ENCODE results near the gene RASGEF1C.

The RASGEF1C gene

DNA sequence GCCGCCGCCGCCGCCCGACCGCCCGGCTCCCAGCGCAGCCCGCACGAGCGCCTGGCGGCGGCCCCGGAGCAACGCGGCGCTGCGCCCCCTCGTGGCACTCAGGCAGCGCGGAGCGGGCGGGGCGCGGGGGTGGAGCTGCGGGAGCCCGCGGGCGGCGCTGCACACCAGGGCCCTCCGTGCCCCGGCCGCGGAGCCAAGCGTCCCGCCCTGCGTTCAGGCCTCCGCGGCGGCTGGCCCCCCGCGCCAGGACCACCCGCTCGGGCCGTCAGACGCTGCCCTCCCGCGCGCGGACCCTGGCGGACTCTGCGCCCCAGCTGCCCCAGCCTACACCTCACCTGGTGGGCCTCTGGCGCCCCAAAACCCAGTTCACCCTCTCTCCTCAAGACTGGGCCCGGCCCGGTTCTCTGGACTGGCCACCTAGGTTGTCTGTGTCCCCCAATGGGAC lies at the start of gene RASGEF1C:
Gene RASGEF1C (minus strand): TSS at position 75 of the 445 bp plus-strand sequence. CDS start 71,159 bp downstream, outside the sequence.
- no peak for FAIRE-seq

DNA sequence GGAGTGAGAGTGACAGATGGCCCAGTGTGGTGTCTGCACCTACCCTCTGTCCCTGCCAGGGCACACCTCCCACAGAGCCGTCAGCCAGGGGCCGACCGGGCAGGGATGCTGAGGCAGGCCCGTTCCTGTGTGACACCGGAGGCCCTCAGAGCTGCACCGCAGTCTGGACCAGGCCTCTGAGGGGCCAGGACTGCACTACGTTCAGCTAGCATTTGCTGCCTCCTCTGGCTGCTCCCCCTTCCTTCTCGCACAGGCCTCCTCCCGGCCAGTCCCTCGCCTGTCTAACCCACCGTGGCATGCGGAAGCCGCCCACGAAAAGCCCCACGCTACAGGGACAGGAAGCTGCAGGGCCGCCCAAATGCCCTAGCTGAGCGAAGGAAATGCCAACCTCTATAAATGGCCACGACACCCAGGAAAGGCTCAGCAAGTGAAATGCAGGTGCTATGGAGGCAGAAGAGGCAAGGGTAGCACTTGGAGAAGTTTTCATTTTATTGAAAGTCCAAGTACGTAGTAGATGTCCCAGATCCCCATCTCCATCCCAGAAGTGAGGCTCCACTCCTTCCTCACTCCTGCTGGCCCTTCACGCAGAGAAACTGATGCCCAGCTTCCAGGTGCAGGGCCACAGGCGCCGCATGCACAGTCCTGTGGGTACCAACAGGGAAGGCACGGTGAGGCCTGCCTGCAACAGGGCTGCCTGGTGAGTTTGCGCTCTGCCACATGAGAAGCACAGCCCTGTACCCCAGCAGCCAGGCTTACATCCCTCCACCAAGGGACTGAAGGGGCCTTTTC lies 44.2 kb upstream of the RASGEF1C start:
- FAIRE-seq, result no peak

DNA sequence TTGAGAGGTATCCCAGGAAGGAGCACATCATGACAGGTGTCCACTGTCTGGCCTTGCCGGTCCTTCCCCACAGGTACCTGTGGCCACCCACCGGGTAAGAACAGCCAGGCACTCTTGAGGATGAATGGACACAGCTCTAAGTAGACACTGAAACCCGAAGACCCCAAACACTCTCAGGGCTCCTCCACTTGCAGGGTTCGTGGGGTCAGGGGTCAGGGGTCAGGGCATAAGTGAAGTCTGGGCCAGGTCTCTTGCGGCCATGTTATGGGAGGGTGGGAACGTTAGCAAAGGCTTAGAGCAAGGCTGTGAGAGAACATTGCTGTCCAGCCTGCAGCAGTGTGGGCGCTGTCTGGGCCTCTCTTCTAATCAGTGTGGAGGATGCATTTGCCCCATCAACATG lies 42.9 kb upstream of the RASGEF1C start:
- FAIRE-seq, result no peak

DNA sequence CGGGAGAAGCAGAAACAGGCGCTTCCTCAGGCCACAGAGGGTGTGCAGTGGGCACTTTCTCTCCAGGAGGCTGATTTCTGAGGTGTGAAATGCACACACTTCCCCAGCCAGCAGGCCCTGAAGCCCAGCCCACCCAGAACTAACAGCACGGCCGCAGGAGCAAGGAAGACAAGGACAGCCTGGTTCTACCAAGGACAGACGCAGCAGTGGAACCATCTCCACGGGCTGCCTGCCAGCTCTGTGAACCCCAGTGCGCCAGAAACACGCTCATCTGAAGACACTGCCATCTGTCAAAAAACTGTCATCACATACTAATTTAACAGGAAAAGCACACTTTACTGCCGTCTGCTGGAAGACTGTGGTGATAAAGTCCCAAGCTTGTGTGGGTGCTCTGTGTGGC lies 42.1 kb upstream of the RASGEF1C start:
- no peak for FAIRE-seq

DNA sequence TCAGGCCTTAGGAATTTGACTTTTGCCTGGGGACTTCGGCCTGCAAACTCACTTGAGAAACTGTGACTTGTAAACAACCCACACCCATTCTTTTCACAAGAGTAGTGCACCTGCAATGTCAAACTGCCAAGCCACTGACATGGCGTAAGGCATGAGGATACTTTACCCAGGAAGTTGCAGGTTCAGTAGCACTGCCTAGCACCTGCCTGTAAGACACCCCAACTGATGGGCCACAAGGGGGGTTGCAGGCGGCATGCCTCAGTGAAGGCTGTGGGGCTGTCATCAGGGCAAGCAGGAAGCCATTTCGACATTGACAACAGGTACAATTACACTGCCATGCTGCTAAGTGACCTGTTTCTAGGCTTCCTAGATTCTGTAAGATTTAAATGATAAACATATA lies 41.3 kb upstream of the RASGEF1C start:
- FAIRE-seq, result no peak

DNA sequence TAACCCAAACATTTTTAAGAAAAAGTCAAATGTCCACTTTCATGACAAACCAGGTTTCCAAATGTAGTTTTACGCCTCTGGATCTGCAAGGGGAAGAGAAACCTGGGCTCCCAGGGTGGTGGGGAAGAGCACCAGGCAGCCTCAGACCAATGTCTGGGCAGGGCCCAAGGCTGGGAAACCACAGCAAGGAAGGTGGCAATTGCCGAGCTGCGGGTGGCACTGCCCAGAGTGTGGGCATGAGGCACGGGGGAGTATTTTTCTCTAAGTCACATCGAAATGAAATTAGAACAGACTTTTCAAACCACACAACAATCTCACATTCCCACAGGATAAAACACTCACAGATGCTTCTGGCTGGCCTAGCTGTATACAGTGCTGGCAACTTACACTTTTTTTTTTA lies 32.6 kb upstream of the RASGEF1C start:
- FAIRE-seq, result no peak

DNA sequence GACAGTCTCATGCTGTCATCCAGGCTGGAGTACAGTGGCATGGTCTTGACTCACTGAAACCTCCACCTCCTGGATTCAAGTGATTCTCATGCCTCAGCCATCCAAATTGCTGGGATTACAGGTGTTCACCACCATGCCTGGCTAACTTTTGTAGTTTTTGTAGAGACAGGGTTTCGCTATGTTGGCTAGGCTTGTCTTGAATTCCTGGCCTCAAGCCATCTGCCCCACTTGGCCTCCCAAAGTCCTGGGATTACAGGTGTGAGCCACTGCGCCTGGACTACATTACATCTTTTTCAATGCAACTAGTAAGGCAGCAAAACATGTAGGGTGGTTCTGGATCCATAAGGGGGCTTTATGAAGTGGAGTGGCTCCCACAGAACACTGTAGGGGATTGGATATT lies 29.6 kb upstream of the RASGEF1C start:
- FAIRE-seq, result no peak

DNA sequence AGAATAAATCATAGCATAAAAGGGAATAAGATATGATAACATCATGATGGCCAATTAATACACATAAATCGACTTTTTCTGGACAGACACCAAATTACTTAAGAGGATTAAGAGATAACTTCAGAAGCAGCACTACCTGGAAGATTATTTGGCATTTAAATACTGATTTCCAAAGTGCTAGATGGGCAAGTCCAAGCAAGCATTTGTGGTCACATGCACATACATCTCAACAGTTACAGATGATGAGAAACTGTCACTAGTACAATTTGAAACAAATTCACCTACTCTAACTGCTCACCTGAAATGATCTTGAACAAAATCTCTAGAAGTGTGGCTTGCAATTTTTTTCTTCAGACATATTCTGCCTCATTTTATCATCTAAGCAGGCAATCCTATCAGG lies 26.8 kb upstream of the RASGEF1C start:
- no peak for FAIRE-seq

DNA sequence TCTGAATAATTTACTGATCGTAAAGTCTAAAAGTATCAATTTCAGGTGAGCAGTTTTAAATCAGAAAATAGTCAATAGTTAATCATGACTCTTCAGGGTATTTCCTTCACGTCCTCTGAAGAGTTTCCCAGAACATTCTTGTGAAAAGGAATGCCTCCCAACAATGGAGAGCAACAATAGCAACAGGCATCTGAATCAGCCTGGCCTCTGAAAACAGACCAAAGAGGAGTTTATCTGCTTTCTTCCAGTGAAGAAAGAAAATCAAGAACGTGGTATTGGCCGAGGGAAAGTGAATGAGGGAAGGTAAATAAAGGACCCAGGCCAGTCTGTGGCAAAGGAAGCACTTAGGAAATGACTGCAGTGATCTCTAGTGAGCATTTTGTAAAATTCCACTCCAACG lies 26.1 kb upstream of the RASGEF1C start:
- no peak for FAIRE-seq

DNA sequence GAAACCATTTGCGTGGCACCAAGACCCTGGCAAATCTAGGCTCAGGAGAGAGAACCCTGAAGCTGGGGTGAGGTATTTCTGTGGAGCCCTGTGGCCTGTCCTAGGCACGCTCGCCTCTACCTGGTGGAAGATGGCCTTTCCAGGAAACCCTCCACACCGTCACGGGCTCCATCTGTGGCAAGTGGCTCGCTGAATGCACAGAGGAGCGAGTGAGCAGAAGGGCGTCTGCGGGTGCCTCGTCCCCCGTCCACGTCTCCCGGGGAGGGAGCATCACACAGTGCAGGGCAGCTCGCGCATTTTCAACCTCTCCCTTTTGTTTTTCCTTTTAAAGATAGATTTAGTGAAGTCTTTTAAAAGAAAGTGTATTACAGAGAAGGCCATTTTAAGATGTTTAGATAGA lies 25.3 kb upstream of the RASGEF1C start:
- no peak for FAIRE-seq

DNA sequence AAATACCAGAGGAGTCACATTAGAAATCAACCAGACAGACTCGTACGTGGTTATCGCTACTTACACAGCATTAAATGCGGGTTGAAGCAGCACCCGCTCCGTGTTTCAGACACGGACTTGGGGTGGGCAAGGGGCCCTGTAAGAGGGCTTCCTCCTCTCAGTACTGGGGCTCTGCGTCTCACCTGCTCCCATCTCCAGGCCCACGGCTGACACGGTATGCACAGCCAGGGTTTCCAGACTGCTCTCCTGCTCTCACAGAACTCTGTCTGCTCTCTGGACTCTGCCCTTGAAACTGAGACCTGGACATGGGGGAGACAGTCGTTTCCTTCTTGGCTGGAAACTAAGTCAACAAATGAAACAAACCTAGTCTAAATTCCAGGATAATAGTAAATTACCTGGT lies 24.7 kb upstream of the RASGEF1C start:
- no peak for FAIRE-seq

DNA sequence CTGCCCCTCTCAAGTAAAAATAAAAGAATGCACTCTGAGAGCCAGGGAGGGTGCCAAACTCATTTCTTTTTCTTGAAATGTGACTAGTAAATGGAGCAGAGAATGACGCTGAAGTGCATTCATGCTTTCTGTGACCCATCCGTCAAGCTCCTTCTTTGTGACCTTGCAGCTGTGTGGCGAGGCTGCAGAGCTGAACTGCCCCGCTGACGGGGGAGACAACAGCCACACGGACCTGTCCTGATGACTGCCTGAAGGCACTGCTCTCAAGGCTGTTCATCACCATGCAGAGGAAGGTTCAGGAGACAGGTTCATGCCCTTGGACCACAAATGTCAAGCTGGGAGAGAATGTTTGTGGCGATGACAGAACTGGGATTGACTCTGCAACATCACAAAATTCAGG lies 21.0 kb upstream of the RASGEF1C start:
- no peak for FAIRE-seq

DNA sequence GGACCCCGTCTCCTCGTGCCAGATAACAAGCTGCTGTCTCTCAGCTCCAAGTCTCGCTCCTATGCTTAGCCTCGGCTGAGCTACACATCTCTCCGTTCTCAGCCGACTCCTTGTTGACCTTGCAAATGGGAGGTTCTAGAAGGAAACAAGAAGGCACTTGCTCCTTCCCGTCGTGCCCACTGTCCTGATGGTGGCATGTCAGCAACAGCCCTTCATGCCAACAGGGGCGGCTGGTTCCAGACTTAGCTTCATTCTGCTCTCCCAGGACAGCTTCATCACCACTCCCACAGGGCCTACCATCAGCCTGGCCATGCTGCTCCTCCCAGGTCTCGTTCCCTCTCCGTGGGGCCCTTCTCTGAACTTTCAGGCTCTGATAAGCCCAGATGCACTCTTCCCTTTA lies 13.0 kb upstream of the RASGEF1C start:
- no peak for FAIRE-seq

DNA sequence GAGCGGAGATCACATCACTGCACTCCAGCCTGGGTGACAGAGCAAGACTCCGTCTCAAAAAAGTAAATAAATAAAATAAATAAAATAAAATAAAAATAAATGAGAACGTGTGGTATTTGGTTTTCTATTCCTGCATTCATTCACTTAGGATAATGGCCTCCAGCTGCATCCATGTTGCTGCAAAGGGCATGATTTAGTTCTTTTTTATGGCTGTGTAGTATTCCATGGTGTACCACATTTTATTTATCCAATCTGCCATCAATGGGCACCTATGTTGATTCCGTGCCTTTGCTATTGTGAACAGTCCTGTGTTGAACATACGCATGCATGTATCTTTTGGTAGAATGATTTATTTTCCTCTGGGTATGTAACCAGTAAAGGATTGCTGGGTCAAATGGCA lies 8.8 kb upstream of the RASGEF1C start:
- no peak for FAIRE-seq

DNA sequence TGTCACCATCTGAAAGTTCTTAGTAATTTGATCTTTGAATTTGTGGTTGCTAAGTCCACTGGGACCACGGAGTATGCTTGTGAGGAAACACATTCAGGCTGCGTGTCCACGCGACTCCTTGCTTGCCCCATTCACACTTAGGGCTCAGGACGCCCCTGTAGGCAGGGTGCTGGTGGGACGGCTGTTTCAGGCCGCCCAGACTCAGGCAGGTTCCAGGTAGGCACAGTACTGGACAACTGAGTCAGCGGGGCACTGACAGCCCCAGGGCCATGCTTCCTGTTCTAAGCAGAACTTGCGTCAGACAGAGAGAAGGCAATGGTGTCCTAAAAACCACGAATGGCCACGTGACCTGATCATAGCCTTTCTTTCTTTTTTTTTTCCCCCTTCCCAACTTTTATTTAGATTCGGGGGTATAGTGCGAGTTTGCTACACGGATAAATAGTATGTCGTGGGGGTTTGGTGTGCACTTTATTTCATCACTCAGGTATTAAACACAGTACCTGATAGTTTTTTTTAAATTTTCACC lies 7.7 kb upstream of the RASGEF1C start:
- no peak for FAIRE-seq

DNA sequence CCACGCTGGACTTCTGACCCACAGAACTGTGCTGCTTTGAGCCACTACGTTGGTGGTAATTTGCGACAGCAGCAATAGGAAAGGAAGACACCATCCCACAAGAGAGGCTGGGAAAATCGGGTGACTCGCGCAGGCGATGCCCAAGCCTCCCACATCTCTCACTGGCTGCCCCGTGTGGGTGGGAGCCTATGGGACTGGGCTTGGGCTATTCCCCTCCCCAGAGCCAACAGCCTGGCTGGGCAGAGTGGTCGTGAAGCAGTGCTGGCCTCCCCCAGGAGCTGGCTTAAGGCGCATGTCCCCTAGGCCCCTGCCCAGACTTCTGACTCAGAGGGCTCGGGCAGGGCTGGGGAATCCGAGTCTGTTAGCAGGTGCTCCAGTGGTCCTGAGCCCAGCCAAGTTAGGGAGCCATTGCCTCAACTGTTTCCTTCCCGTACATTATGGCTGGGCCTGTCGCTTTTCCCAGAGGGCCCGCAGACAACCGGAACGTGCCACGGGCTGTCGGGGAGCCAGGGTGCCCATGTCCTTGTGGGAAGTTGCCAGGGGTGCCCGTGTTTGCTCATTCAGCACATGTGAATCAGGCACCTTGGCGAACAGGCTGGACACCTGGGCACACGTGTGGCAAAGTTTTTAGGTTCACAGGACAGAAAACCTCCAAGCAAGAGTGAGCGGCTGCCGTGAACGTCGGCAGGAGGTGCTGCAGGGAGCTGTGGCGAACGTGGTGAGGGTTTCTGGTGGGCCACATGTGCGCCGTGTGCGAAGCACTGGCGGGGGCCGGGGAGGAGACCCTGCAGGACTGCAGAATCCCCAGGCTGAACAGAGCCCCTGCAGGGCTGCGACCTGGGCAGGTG lies 7.0 kb upstream of the RASGEF1C start:
- no peak for FAIRE-seq

DNA sequence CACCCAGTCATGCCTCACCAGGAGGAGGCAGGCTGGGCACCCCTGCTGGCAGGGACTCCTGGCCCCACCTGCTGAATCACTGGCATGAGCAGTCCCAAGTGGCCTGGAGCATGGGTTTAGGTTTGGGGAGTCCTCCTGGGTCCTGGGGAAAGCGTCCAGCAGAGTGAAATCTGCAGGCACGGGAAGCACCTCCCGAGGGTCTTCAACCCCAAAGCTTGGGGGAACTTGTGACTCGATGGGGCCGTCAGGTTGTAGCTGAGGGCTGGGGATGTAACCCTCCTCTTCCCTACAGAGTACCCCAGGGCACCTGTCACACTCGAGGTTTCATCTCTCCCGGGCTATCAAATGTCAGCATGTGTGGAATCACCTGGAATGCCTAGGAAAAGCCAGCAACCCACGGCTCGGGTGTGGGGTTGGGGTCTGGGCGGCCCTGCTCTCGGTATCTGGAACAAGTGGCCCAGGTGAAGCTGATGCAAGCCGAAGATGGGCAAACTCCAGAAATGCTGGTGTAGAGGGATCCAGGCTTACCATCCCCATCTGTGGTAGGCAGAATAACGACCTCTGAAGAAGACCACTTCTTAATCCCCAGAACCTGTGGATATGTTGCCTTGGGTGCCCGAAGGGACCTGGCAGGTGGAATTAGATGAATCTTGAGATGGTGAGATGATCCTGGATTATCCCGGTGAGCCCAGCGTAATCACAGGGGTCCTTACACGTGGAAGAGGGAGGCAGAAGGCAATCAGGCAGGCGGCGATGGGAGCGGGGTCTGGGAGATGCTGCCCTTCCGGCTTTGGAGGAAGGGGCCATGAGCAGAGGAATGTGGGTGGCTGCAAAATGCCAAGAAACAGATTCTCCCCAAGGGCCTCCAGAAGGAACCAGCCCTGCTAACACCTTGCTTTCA lies 6.1 kb upstream of the RASGEF1C start:
- FAIRE-seq, result no peak

DNA sequence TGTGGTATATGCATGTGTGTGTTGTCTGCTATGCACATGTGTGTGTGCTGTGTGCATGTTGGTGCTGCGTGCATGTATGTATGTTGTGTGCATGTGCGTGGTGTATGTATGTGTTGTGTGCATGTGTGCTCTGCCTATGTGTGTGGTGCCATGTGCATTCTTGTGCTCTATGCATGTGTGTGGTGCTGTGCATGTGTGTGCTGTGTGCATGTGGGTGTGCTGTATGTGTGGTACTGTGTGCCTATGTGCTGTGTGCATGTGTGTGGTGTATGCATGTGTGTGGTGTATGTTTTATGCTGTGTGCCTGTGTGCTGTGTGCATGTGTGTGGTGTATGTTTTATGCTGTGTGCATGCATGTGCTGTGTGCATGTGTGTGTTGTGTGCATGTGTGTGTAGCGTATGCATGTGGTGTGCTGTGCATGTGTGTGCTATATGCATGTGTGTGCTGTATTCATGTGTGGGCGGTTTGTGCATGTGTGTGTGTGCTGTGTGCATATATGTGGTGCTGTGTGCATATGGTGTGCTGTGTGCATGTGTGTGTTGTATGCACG lies 4.7 kb upstream of the RASGEF1C start:
- FAIRE-seq, result no peak

DNA sequence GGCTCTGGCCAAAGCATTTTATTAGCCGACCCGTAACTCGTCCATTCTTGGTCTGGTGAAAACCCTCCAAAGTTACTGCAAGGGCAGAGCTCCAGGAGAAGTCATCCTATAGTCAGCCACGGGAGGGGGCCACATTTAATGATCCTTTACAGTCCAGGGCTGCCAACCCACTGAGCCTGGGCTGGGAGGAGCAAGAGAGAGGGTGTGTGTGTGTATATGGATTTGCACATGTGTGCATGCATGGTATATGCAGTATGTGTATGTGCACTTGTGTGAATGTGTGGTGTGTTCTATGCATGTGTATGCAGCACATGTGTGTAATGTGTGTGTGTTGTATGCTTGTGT lies 4.2 kb upstream of the RASGEF1C start:
- no peak for FAIRE-seq

DNA sequence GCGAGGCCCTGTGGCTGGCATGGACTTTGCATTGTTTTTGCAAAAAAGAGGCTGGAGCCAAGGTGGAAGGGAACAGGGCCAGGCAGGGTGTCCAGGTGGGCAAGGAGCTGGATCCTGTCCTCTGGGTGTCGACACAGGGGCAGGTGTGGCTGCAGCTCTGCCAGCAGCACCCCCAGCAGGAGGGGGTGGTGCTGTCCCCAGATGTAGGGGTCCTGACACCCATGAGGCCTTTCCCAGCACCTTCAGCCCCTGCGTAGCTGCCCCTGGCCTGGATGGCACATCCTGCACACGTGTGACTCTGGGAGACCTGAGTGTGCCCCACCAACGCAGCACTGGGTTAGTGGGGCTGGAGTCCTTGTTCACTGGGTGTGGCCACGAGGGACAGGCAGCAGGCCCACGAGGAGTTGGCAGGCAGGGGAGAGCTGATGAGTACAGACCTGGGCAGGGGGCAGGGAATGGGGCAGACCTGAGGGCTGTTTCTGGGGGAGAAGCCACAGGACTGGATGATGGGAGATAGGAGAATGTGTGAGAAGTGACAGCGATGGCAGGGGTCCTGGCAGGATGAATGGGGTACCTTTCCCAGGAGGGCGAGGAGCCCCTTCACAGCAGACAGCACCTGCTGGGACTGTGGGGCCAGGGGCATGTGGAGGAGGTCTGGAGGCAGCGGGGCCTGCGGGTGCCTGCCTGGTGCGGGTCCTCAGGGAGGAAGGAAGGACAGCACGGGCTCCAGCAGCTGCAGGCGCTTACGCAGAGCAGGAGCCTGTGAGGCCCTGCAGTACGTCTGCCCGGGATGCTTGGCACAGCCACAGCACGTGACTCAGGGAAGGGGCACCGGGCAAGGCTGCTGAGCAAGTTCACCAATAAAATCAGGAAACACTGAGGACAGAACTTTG lies 3.6 kb upstream of the RASGEF1C start:
- no peak for FAIRE-seq

DNA sequence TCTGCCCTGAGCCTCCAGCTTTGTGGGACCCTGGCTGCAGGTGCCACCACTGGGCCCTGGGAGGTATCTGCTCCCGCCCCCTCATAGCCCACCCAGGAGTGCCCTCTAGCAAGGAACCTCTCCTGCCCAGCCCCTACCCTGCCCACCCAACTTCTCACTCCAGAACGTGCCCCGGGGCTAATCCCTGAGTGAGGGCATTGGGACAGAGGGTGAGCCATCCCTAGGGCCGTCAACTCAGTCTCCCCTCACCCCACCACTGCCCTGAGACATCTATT lies 2.7 kb upstream of the RASGEF1C start:
- FAIRE-seq, result no peak

Measured in endometrium (tissue), 2 donors.